Fibroblast of gingiva (primary cell): ENCODE measurements around the gene TMEFF1.
"Not testable (repeated sequence)": the region's sequence is repeated elsewhere in the genome, so short reads cannot be mapped to it uniquely, and the experiment has no call there.

Experiments
- DNase-seq: peaks from one replicate; pipeline ENCODE4 v3.0.0-alpha.2; 2011; ENCODE audit warnings: low read depth

The TMEFF1 gene

GRCh38 chr9:100498592-100498991 lies 25.6 kb downstream of the TMEFF1 start:
- DNase-seq: no peak

GRCh38 chr9:100499460-100499859 lies 26.5 kb downstream of the TMEFF1 start:
- DNase-seq: no peak

- no peak for DNase-seq
These were observed 26.9 kb downstream of the TMEFF1 start for GRCh38 chr9:100499866-100500265.

- DNase-seq: peak; percentile 2
These were observed 32.7 kb downstream of the TMEFF1 start for GRCh38 chr9:100505564-100506159.

- DNase-seq: not testable (repeated sequence)
These were observed 34.4 kb downstream of the TMEFF1 start for GRCh38 chr9:100507350-100507749.

GRCh38 chr9:100511205-100511604 lies 38.3 kb downstream of the TMEFF1 start:
- no peak for DNase-seq

- DNase-seq: peak; percentile 10
These were observed 42.9 kb downstream of the TMEFF1 start for GRCh38 chr9:100515578-100516494.

- DNase-seq: no peak
These were observed 48.3 kb downstream of the TMEFF1 start for GRCh38 chr9:100521282-100521681.

- DNase-seq: no peak
These were observed 52.6 kb downstream of the TMEFF1 start for GRCh38 chr9:100525563-100525962.

- DNase-seq: not testable (repeated sequence)
These were observed 54.3 kb downstream of the TMEFF1 start for GRCh38 chr9:100527180-100527794.

- peak; percentile 42 for DNase-seq
These were observed 61.5 kb downstream of the TMEFF1 start for GRCh38 chr9:100534401-100534800.

- no peak for DNase-seq
These were observed 67.4 kb downstream of the TMEFF1 start for GRCh38 chr9:100540327-100540726.

GRCh38 chr9:100549048-100549447 lies 76.1 kb downstream of the TMEFF1 start:
- DNase-seq: no peak

- DNase-seq: peak; percentile 63
These were observed 82.0 kb downstream of the TMEFF1 start for GRCh38 chr9:100554935-100555401.

- no peak for DNase-seq
These were observed 82.5 kb downstream of the TMEFF1 start for GRCh38 chr9:100555471-100555870.

- DNase-seq: no peak
These were observed 84.1 kb downstream of the TMEFF1 start for GRCh38 chr9:100557053-100557452.

- no peak for DNase-seq
These were observed 88.3 kb downstream of the TMEFF1 start for GRCh38 chr9:100561256-100561655.

- no peak for DNase-seq
These were observed 94.9 kb downstream of the TMEFF1 start for GRCh38 chr9:100567856-100568255.

GRCh38 chr9:100573655-100574260 lies 100.8 kb downstream of the TMEFF1 start:
- DNase-seq: no peak

- no peak for DNase-seq
These were observed 102.1 kb downstream of the TMEFF1 start for GRCh38 chr9:100575006-100575405.

GRCh38 chr9:100575765-100576386 lies 102.9 kb downstream of the TMEFF1 start:
- DNase-seq: peak; percentile 33
